Right lobe of liver (tissue), 6 donors: Measurements from ENCODE around the gene ENPP5. TPM values are rescaled to one million over a fixed set of nuclear protein-coding genes. Genes with fewer than 3 reads are reported as not detected.
A peak's percentile ranks its signal among the peaks of the same experiment; 100 is the strongest.

ENCODE experiments used
- ATAC-seq, 4 donors: fragments of 200-7000 bp; cut with Tn5 transposase; one replicate each; pipeline ENCODE4 v1.9.1; 2020; ENCODE audit warnings: mild to moderate bottlenecking in 4 of 4, moderate library complexity in 4 of 4
- DNase-seq, 3 donors: peaks; one replicate each; pipeline ENCODE4 v3.0.0-alpha.2; 2020
- H3K27ac ChIP-seq, 3 donors: fragments of 200-600 bp; one replicate each; pipeline ENCODE4 v1.8.0; 2022
- H3K27me3 ChIP-seq, 2 donors: fragments of 200-600 bp; one replicate each; pipeline ENCODE4 v1.8.0; 2022
- H3K36me3 ChIP-seq, 4 donors: fragments of 200-600 bp; sonication (generic) in 1 of 4; one replicate each; pipeline versions ENCODE4 v1.5.1 to v1.8.0; 2017 to 2022; ENCODE audit warnings: control low read depth in 1 of 4
- H3K4me1 ChIP-seq, 4 donors: fragments of 200-600 bp; sonication (generic) in 1 of 4; one replicate each; pipeline versions ENCODE4 v1.5.1 to v1.8.0; 2017 to 2022; ENCODE audit warnings: control low read depth in 1 of 4
- H3K4me3 ChIP-seq, 3 donors: fragments of 200-600 bp; one replicate each; pipeline ENCODE4 v1.8.0; 2022
- H3K9me3 ChIP-seq, 4 donors: fragments of 200-600 bp; sonication (generic) in 1 of 4; one replicate each; pipeline versions ENCODE4 v1.5.1 to v1.8.0; 2017 to 2022; ENCODE audit warnings: control low read depth in 1 of 4
- CTCF ChIP-seq, 4 donors: fragments of 200-600 bp in 3 of 4; fragments of 450-650 bp in 1 of 4; IDR thresholded peaks; one replicate each; pipeline versions ENCODE4 v1.5.1 to v1.8.0; 2016 to 2022; ENCODE audit warnings: antibody characterized with exemption in 4 of 4, mild to moderate bottlenecking in 2 of 4
- POLR2A ChIP-seq: fragments of 450-650 bp; IDR thresholded peaks from one replicate; pipeline ENCODE4 v1.6.1; 2017; ENCODE audit warnings: antibody characterized with exemption, mild to moderate bottlenecking
- WGBS: methylation state at CpG from one replicate; pipeline ENCODE4 v1.1.6; 2018; ENCODE audit warnings: low coverage, low lambda C conversion rate; ENCODE audit not compliant: insufficient coverage; ENCODE audit errors: missing lambda C conversion rate; 5-methylcytosine and 5-hydroxymethylcytosine counted together
- intact Hi-C, 2 donors: fragments of 100-400 bp; cut with DNase I; formaldehyde crosslinking; loops; one replicate each; pipeline versions ENCODE4 v1.11.2 to v1.14.1; 2022
- long read RNA-seq: library from polyadenylated mRNA; unstranded; transcript quantifications from one replicate; pipeline ENCODE4 v2.0.0, GENCODE V29; 2019
- total RNA-seq, 6 experiments: library from RNA; depleted of rRNA in 2 of 6; stranded (reverse); fragments of >200 nt in 2 of 6; fragmentation: NEBNext Ultra II Directional in 3 of 6; extraction: Animal tissue kit (Norgen Biotek cat#: 25700) in 3 of 6; gene quantifications; one replicate each; pipeline versions ENCODE4 v1.1.0 to v1.2.4, GENCODE V29; 2016 to 2023
- donor health status: DM: no; HTN: yes; CAD: no.
- donor health status: DM: no; HTN: no; CAD: no.
- donor health status: DM: no; HTN: no; CAD: no.
- donor health status: DM: no; HTN: yes; CAD: no.
- donor health status: DM: no; HTN: yes; CAD: no.

The ENPP5 gene, protein sequence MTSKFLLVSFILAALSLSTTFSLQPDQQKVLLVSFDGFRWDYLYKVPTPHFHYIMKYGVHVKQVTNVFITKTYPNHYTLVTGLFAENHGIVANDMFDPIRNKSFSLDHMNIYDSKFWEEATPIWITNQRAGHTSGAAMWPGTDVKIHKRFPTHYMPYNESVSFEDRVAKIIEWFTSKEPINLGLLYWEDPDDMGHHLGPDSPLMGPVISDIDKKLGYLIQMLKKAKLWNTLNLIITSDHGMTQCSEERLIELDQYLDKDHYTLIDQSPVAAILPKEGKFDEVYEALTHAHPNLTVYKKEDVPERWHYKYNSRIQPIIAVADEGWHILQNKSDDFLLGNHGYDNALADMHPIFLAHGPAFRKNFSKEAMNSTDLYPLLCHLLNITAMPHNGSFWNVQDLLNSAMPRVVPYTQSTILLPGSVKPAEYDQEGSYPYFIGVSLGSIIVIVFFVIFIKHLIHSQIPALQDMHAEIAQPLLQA
- total RNA-seq, result 1 to 10 TPM in 1 of 6 experiments, under 1 TPM in 5; 0.13 to 1.4 (median 0.34) TPM
- long read RNA-seq, result 0 reads

GRCh38 chr6:46170357-46171289 is at the start of gene ENPP5:
Gene ENPP5, minus strand, starts transcription at chr6:46170980. Its CDS starts 2,718 bp downstream, at chr6:46168262.
- ATAC-seq, result peak; percentile 82 to 95 (median 89)
- Histone ChIP-seq H3K4me3 (peak within 1 kb of the TSS; percentile 34 to 57 (median 38)), H3K27me3 (no peaks in the 10 kb centered on the region), H3K4me1 (peaks cover 0 to 8% (median 0%) of the 10 kb centered on the region in 4 donors), H3K36me3 (no peaks in the 10 kb centered on the region), H3K9me3 (no peaks in the 10 kb centered on the region), H3K27ac (no peak within 1 kb of the TSS)
- intact Hi-C loops, result no loop called here
- TF ChIP-seq POLR2A (peak; percentile 26), CTCF (IDR thresholded peaks at IDR 0.05) (no peak)
- 4% methylated on average over 25 of the region's 49 CpGs for WGBS
- peak; percentile 59 to 80 (median 62) for DNase-seq

DNA sequence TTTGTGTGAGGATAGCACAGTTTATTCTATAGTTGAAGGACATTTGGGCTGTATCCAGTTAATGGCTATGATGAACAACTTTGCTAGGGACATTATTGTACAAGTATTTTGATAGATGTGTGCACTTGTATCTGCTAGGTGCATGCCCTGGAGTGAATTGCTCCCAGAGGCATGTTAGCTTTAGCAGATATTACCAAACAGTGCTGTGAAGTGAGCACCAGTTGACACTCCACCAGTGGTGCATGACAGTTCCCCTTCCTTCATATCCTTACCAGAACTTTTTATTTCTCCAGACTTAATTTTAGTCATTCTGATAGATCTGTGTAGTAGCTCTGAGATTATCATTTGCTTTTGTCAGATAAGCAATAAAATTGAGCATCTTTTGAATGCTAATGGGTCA is 48.9 kb upstream of the ENPP5 start:
- H3K27me3 ChIP-seq, result no peaks in the 10 kb centered on the region
- H3K4me1 ChIP-seq, result peaks cover 0 to 3% (median 0%) of the 10 kb centered on the region in 4 donors
- H3K9me3 ChIP-seq, result no peaks in the 10 kb centered on the region
- DNase-seq, result no peak
- intact Hi-C loops, result loop anchor here in 1 of 2 donors (5.0 kb wide), 1 partner anchor 193 kb away; no protein-coding TSS in a partner anchor
- H3K36me3 ChIP-seq, result no peaks in the 10 kb centered on the region
- no peak overlapping the region for H3K4me3 ChIP-seq
- no peak overlapping the region for H3K27ac ChIP-seq
- ATAC-seq, result no peak
- no peak for TF ChIP-seq CTCF (IDR thresholded peaks at IDR 0.05)
- no peak for TF ChIP-seq POLR2A

GRCh38 chr6:46218457-46218856 is 47.7 kb upstream of the ENPP5 start:
- 73% methylated on average over 2 of the region's 2 CpGs for WGBS
- no peak for ATAC-seq

More at GRCh38 chr6:46218457-46218856, 47.7 kb upstream of the ENPP5 start:
- Histone ChIP-seq H3K9me3 (no peaks in the 10 kb centered on the region), H3K27ac (no peak overlapping the region), H3K27me3 (no peaks in the 10 kb centered on the region), H3K4me1 (peaks cover 0 to 3% (median 0%) of the 10 kb centered on the region in 4 donors), H3K36me3 (no peaks in the 10 kb centered on the region), H3K4me3 (no peak overlapping the region)
- no peak for DNase-seq
- intact Hi-C loops, result no loop called here
- no peak for TF ChIP-seq POLR2A
- TF ChIP-seq CTCF (IDR thresholded peaks at IDR 0.05), result no peak
